Endothelial cell of umbilical vein (primary cell): Measurements from ENCODE around the gene FPGS.

Experiments used
- CTCF ChIP-seq, 2 donors: IDR thresholded peaks; 1 replicate in 1 of 2; 2 replicates in 1 of 2; pipeline ENCODE4 v1.5.1; 2011; ENCODE audit warnings: low read length in 2 of 2, mild to moderate bottlenecking in 2 of 2, moderate library complexity in 2 of 2, control low read depth in 1 of 2, inconsistent platforms in 1 of 2, low read depth in 1 of 2; ENCODE audit not compliant: insufficient read depth in 1 of 2; ENCODE audit errors: extremely low read depth in 1 of 2
- EZH2 ChIP-seq: IDR thresholded peaks from 2 replicates; pipeline ENCODE4 v1.6.1; 2012; ENCODE audit warnings: borderline replicate concordance, low read depth, mild to moderate bottlenecking, moderate library complexity, low read length, inconsistent platforms; ENCODE audit not compliant: severe bottlenecking
- FOS ChIP-seq: IDR thresholded peaks from 2 replicates; pipeline ENCODE4 v1.6.1; 2011; ENCODE audit warnings: mild to moderate bottlenecking, low read length, moderate library complexity, borderline replicate concordance; ENCODE audit not compliant: insufficient read depth
- JUN ChIP-seq: IDR thresholded peaks from 2 replicates; pipeline ENCODE4 v1.6.1; 2011; ENCODE audit warnings: borderline replicate concordance, low read depth; ENCODE audit not compliant: insufficient read length, insufficient read depth
- MAX ChIP-seq: IDR thresholded peaks from 2 replicates; pipeline ENCODE4 v1.6.1; 2011; ENCODE audit not compliant: insufficient read depth, insufficient read length
- MYC ChIP-seq: IDR thresholded peaks from one replicate; pipeline ENCODE4 v1.6.1; 2011; ENCODE audit warnings: mild to moderate bottlenecking, low read depth, low read length
- POLR2A ChIP-seq: IDR thresholded peaks from 2 replicates; pipeline ENCODE4 v1.6.1; 2012; ENCODE audit warnings: low read depth, mild to moderate bottlenecking, control low read depth, low read length
- POLR2AphosphoS5 ChIP-seq: IDR thresholded peaks from 2 replicates; pipeline ENCODE4 v1.6.1; 2012; ENCODE audit warnings: low read depth, mild to moderate bottlenecking, control low read depth, low read length, moderate library complexity; ENCODE audit not compliant: insufficient read depth

GRCh38 chr9:127761061-127761460, 41.6 kb upstream of the FPGS start:
- TF ChIP-seq CTCF (IDR thresholded peaks at IDR 0.05; ENCODE audit: extremely low read depth in 1 of 2, insufficient read depth in 1 of 2, low read depth in 1 of 2, low read length in 2 of 2) (no peak), POLR2AphosphoS5 (no peak), FOS (no peak), EZH2 (no peak), POLR2A (no peak), MYC (no peak), MAX (no peak), JUN (no peak)
